ENCODE measurements around the gene KRTAP16-1. TPM values are rescaled to one million over a fixed set of nuclear protein-coding genes. Genes with fewer than 3 reads are reported as not detected.

The KRTAP16-1 gene
- total and polyA plus RNA-seq, 2 of the 13 experiments (the other 11 are each of a cell fraction or from before 2014, with no cell fraction given), result not detected

- intact Hi-C loops (cut with micrococcal nuclease; ENCODE audit: unreplicated experiment) (no loop called here), in situ Hi-C loops (cut with HindIII; ENCODE audit: extremely low pct_ligation_motif_present, low pct_unique_long_range_greater_than_20kb) (no loop called here)
- DNase-seq (ENCODE audit: low spot score) (no peak), FAIRE-seq (no peak), ATAC-seq (no peak)
- H3K4me3 ChIP-seq (replicated peaks in 1 of 3; ENCODE audit: insufficient read depth in 1 of 3, low read depth in 2 of 3, low read length in 3 of 3), result no peak overlapping the region
- no peaks in the 10 kb centered on the region for H3K27me3 ChIP-seq (ENCODE audit: control insufficient read depth in 1 of 2, insufficient read depth in 2 of 2, low read length in 2 of 2)
- H3K9ac ChIP-seq (ENCODE audit: insufficient read depth, low read depth, low read length), result no peak overlapping the region
- H3K79me2 ChIP-seq (ENCODE audit: insufficient read depth, low read length), result no peaks in the 10 kb centered on the region
- H3K27ac ChIP-seq (ENCODE audit: extremely low read length, insufficient read depth, low read length), result no peak overlapping the region
- H3K4me1 ChIP-seq (ENCODE audit: insufficient read depth, low read length), result peaks cover 6% of the 10 kb centered on the region; the same call in 1 of the 2 replicates
- TF ChIP-seq ZNF256 (CRISPR knock-in tag; conservative IDR thresholded peaks at IDR 0.05) (no peak), ZFP82 (CRISPR knock-in tag; IDR thresholded peaks at IDR 0.05; ENCODE audit: borderline replicate concordance) (no peak), JUN (CRISPR knock-in tag; IDR thresholded peaks at IDR 0.05) (no peak), ATF7 (IDR thresholded peaks at IDR 0.05) (no peak), ATF7 (CRISPR knock-in tag; IDR thresholded peaks at IDR 0.05) (no peak), SALL1 (CRISPR knock-in tag; IDR thresholded peaks at IDR 0.05) (no peak), MYC (CRISPR knock-in tag; IDR thresholded peaks at IDR 0.05; ENCODE audit: borderline replicate concordance) (no peak), ZNF17 (CRISPR knock-in tag; IDR thresholded peaks at IDR 0.05) (no peak), ESRRA (CRISPR knock-in tag; IDR thresholded peaks at IDR 0.05; ENCODE audit: low read depth) (no peak), ZNF564 (CRISPR knock-in tag; IDR thresholded peaks at IDR 0.05) (no peak), TCF7 (IDR thresholded peaks at IDR 0.05; ENCODE audit: low read depth) (no peak), SMAD9 (CRISPR knock-in tag; IDR thresholded peaks at IDR 0.05) (no peak), ZNF556 (CRISPR knock-in tag; IDR thresholded peaks at IDR 0.05; ENCODE audit: borderline replicate concordance) (no peak), ZFAT (CRISPR knock-in tag; conservative IDR thresholded peaks at IDR 0.05) (no peak), PTBP1 (IDR thresholded peaks at IDR 0.05; ENCODE audit: low read depth, low read length, poor library complexity, severe bottlenecking) (no peak), HMG20B (CRISPR knock-in tag; conservative IDR thresholded peaks at IDR 0.05) (no peak), ZNF432 (CRISPR knock-in tag; IDR thresholded peaks at IDR 0.05; ENCODE audit: borderline replicate concordance) (no peak), NR0B2 (CRISPR knock-in tag; IDR thresholded peaks at IDR 0.05) (no peak)
- no TSS peak for BruUV-seq (replicated peaks)
- no peak overlapping the region for H3K4me2 ChIP-seq (ENCODE audit: low read depth, low read length)
- H3K9me3 ChIP-seq (ENCODE audit: low read length), result no peaks in the 10 kb centered on the region
- H2AFZ ChIP-seq (ENCODE audit: low read length), result no peak overlapping the region
- ChIA-PET POLR2A (no interaction called here), CTCF (ENCODE audit: low intra/inter-chr PET ratio, low total read pairs) (no interaction called here)
- WGBS (ENCODE audit: low lambda C conversion rate), result 0% methylated on average over 2 of the region's 2 CpGs
- no peaks in the 10 kb centered on the region for H4K20me1 ChIP-seq (ENCODE audit: insufficient read depth, low read length)
- no peaks in the 10 kb centered on the region for H3K36me3 ChIP-seq (replicated peaks in 1 of 2; ENCODE audit: control insufficient read depth in 1 of 2, insufficient read depth in 2 of 2, low read length in 2 of 2)
These were observed 24.6 kb downstream of the KRTAP16-1 start for GRCh38 chr17:41284546-41284945.

All from HepG2 (cell line).